ENCODE results near the gene TBC1D10A.

Gene TBC1D10A

DNA sequence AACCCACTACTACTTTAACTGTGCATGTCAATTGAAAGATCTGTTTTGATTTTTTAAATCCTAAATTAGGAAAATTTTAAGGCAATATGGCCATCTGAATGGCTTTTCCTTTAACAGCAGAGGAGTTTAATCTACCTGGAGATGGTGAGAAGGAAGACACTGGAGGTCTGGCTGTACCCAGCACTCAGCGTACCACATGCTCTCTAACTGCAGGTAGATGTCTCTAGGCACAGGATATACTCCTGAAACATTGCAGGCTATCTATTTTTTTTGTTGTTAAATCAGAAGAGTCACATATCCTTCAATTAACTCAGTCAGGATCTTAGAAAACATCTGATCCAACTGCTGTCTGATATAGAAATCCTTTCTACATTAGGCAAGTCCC lies 20.1 kb downstream of the TBC1D10A start:
- no peak overlapping the region for H3K9ac ChIP-seq (ENCODE audit: low read length)
- H3K36me3 ChIP-seq (ENCODE audit: control insufficient read depth, insufficient read depth, low read length, severe bottlenecking): peaks cover 20% of the 10 kb centered on the region
- no peak overlapping the region for H3K4me3 ChIP-seq (ENCODE audit: low read length)
- no peaks in the 10 kb centered on the region for H3K27me3 ChIP-seq (replicated peaks; ENCODE audit: control insufficient read depth, insufficient read depth, low read length)
- DNase-seq (ENCODE audit: low read depth): no peak
- peaks cover 96% of the 10 kb centered on the region for H3K4me1 ChIP-seq (ENCODE audit: control insufficient read depth, insufficient read depth, low read length)
- H3K9me3 ChIP-seq (ENCODE audit: control insufficient read depth, low read length): no peaks in the 10 kb centered on the region

DNA sequence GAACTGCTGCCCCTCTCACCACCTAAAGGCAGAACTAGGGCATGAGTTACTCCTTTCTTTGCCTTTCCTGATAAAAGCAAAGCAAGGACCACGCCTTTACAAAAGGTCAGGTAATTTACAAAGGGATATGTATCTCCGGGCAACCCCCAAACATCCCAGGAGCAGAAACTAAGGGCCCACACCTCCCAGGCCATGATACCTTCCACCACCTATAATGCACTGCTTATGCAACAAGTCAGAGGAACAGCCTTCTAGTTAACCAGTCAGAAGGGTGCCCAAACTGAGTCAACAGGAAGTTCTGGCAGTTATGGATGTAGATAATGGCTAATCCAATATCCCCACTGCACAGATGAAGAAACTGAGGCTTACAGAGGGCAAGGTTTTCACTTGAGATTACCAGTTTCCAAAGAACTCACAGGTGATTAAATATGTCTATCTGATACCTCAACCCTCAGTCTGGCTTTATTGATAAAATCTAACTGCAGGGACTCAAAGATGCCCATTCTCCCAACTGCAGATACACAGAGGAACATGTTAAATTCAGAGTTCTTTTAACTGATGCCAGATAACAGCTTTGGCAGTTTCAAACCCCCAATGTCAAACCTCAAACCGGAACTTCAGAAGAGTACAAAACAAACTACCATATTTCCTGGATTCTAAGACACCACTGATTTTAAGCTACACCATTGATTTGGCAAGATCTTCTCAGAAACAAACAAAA lies 20.7 kb downstream of the TBC1D10A start:
- Histone ChIP-seq H3K9me3 (ENCODE audit: control insufficient read depth, low read length) (no peaks in the 10 kb centered on the region), H3K4me1 (ENCODE audit: control insufficient read depth, insufficient read depth, low read length) (peaks cover 96% of the 10 kb centered on the region), H3K27me3 (replicated peaks; ENCODE audit: control insufficient read depth, insufficient read depth, low read length) (no peaks in the 10 kb centered on the region), H3K36me3 (ENCODE audit: control insufficient read depth, insufficient read depth, low read length, severe bottlenecking) (peaks cover 25% of the 10 kb centered on the region), H3K9ac (ENCODE audit: low read length) (peak overlapping the region; percentile 35), H3K4me3 (ENCODE audit: low read length) (no peak overlapping the region)
- no peak for DNase-seq (ENCODE audit: low read depth)

DNA sequence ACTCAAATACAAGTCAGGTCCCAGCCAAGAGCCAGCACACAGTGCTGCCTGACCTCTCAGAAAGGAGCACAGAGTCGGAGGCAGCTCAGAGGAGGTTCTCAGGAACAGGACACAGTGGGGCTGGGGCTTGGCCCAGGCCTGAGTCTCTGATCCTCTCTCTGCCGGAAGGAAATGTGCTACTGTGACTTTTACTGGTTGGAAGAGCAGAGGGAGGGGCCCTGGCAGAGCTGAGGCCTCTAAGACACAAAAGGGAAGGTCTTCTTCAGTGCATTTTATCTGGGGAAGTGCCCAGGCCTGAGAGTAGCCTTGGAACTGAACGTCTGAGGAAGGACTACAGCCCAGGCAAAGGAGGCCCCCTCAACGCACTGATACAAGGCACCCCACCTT lies 21.2 kb downstream of the TBC1D10A start:
- DNase-seq (ENCODE audit: low read depth): no peak
- Histone ChIP-seq H3K9me3 (ENCODE audit: control insufficient read depth, low read length) (no peaks in the 10 kb centered on the region), H3K9ac (ENCODE audit: low read length) (peak overlapping the region; percentile 35), H3K36me3 (ENCODE audit: control insufficient read depth, insufficient read depth, low read length, severe bottlenecking) (peaks cover 31% of the 10 kb centered on the region), H3K27me3 (replicated peaks; ENCODE audit: control insufficient read depth, insufficient read depth, low read length) (no peaks in the 10 kb centered on the region), H3K4me1 (ENCODE audit: control insufficient read depth, insufficient read depth, low read length) (peaks cover 91% of the 10 kb centered on the region), H3K4me3 (ENCODE audit: low read length) (no peak overlapping the region)

DNA sequence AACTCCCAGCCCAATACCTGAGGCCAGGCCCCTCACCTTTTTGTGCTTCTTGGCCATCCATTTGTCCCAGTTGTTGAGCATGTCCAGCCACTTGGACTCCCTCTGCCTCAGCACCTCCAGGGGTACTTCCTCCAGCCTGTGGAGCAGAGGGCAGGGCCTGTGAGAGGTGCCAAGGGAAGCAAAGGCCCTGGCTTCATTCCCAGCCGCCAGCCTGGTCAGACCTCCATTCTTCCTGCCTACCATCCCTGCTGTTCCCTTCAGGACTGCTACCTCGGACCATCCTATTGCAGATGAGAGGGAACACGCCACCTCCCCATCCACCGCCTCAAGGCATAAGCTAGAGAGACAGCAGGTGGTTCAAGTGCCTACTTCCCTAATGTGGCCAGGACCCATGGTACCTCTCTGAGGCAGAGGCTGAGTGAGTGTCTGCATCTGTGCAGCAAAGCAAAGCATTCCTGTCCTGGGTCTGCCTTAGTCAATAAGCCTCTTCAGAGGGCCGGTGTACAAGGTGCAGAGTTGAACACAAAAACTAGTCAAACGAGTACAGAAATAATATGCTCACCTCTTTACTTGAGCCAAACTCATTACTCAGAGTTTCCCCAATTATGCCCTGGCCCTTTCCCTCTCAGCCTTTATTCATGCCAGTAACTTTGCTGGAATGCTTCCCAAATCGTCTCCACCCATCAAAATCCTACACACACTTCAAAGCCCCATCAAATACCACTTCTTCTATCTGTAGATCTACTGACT lies 22.1 kb downstream of the TBC1D10A start:
- peak; percentile 56 for DNase-seq (ENCODE audit: low read depth)
- H3K9me3 ChIP-seq (ENCODE audit: control insufficient read depth, low read length): no peaks in the 10 kb centered on the region
- H3K9ac ChIP-seq (ENCODE audit: low read length): peak overlapping the region; percentile 35
- H3K4me3 ChIP-seq (ENCODE audit: low read length): peak overlapping the region; percentile 12
- peaks cover 39% of the 10 kb centered on the region for H3K36me3 ChIP-seq (ENCODE audit: control insufficient read depth, insufficient read depth, low read length, severe bottlenecking)
- H3K27me3 ChIP-seq (replicated peaks; ENCODE audit: control insufficient read depth, insufficient read depth, low read length): no peaks in the 10 kb centered on the region
- H3K4me1 ChIP-seq (ENCODE audit: control insufficient read depth, insufficient read depth, low read length): peaks cover 83% of the 10 kb centered on the region

DNA sequence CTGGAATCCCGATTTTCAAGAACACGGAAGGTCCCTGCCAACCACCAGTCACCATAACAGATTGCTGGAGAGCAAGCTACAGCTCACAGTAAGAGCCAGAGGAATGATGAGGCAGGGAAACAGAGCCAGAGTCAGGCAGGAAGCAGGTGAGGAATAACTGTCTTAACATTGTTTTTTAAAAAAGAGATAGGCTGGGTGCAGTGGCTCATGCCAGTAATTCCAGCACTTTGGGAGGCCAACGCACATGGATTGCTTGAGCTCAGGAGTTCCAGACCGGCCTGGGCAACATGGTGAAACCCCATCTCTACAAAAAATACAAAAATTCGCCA lies 24.0 kb downstream of the TBC1D10A start:
- H3K27me3 ChIP-seq (replicated peaks; ENCODE audit: control insufficient read depth, insufficient read depth, low read length): no peaks in the 10 kb centered on the region
- H3K4me1 ChIP-seq (ENCODE audit: control insufficient read depth, insufficient read depth, low read length): peaks cover 65% of the 10 kb centered on the region
- no peaks in the 10 kb centered on the region for H3K9me3 ChIP-seq (ENCODE audit: control insufficient read depth, low read length)
- no peak overlapping the region for H3K4me3 ChIP-seq (ENCODE audit: low read length)
- peaks cover 56% of the 10 kb centered on the region for H3K36me3 ChIP-seq (ENCODE audit: control insufficient read depth, insufficient read depth, low read length, severe bottlenecking)
- no peak for DNase-seq (ENCODE audit: low read depth)
- peak overlapping the region; percentile 25 for H3K9ac ChIP-seq (ENCODE audit: low read length)

DNA sequence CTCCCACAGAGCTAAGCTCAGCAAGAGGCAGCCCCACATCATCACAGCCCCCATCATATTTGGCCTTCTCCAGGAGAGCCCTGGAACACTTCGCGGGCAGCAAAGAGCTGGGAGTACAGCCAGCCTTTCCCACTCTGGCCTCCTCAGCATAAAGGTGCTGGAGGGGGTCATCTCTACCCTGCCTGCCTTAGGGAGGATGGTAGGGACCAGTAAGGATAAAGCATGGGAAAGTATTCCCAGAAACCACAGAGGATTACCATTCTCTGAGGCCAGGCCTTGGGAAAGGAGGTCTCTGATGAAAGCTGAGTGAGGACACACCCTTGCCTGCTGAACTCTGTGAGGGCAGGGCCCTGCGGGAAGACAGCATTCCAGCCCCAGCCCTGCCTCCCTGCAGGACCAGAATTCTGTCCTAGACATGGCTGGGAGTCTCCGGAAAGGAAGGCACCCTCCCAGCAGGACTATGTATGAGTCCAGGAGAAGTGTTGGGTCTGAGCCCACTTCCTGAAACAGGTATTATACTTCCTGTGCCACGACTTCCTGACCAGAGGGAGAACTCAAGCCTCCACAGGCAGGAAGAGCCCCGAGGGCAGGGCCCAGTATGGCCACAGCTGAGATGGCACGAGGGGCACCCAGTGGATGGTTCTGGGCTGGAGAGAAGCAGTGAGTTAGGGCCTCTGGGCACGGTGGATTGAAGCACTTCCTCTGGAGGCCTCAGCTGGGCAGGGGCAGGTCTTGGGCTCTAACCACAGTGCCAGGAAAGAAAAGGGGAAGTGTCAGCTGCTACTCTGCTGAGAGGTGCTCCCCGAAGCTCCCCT lies 24.5 kb downstream of the TBC1D10A start:
- peaks cover 62% of the 10 kb centered on the region for H3K36me3 ChIP-seq (ENCODE audit: control insufficient read depth, insufficient read depth, low read length, severe bottlenecking)
- H3K4me1 ChIP-seq (ENCODE audit: control insufficient read depth, insufficient read depth, low read length): peaks cover 62% of the 10 kb centered on the region
- H3K4me3 ChIP-seq (ENCODE audit: low read length): peak overlapping the region; percentile 14
- H3K9ac ChIP-seq (ENCODE audit: low read length): peak overlapping the region; percentile 32
- H3K9me3 ChIP-seq (ENCODE audit: control insufficient read depth, low read length): no peaks in the 10 kb centered on the region
- no peaks in the 10 kb centered on the region for H3K27me3 ChIP-seq (replicated peaks; ENCODE audit: control insufficient read depth, insufficient read depth, low read length)
- peak; percentile 92 for DNase-seq (ENCODE audit: low read depth)

DNA sequence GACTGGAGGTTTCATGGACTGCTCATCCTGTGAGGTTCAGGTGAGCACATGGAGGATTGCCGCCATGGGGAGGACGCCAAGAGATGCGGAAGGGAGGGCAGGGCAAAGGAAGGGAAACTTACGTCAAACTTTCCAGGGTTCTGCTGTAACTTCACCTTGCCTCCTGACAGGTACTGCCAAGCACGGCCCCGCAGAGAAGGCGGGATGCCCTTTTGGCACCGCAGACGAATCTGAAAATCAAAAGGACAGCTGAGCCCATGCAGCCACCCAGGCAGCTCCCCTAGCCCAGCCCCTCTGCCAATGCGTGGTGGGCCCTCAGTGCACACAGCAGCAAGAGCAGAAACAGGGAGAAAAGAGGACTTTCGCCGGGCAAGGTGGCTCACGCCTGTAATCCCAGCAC lies 27.4 kb downstream of the TBC1D10A start:
- Histone ChIP-seq H3K9ac (ENCODE audit: low read length) (no peak overlapping the region), H3K4me1 (ENCODE audit: control insufficient read depth, insufficient read depth, low read length) (peaks cover 33% of the 10 kb centered on the region), H3K9me3 (ENCODE audit: control insufficient read depth, low read length) (no peaks in the 10 kb centered on the region), H3K27me3 (replicated peaks; ENCODE audit: control insufficient read depth, insufficient read depth, low read length) (no peaks in the 10 kb centered on the region), H3K36me3 (ENCODE audit: control insufficient read depth, insufficient read depth, low read length, severe bottlenecking) (peaks cover 91% of the 10 kb centered on the region), H3K4me3 (ENCODE audit: low read length) (no peak overlapping the region)
- no peak for DNase-seq (ENCODE audit: low read depth)

DNA sequence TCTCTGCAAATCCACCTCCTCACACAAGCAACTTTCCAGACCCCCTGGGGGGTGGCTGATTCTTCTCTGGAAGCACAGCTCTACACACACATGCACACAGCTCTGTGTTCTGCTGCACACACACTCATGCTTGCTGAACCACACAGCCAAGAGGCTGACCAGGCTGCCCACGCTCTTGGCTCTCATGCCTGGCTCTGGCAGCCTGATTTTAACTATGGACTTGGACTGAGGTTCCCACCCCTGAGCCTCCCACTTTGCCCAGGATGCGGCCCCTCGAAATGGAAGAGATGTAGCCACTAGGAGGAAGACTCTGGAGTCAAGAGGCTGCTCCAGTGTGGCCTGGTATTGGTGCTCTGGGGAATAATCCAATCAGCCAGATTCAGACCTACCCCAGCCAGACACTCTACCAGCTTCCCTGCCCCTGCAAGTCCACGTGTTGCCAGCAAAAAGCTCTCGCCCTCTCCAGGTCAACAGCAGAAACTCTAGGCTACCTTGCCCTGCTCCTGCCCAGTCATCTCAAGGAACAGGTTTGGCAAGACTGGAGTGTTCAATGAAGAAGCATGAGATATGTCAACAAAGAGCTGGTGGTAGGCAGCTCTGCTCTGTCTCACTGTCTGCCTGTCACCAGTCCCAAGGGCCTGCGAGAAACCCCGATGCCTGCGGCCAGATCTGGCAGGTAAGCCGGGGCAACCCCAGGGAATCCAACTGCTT lies 28.6 kb downstream of the TBC1D10A start:
- Histone ChIP-seq H3K27me3 (replicated peaks; ENCODE audit: control insufficient read depth, insufficient read depth, low read length) (no peaks in the 10 kb centered on the region), H3K4me3 (ENCODE audit: low read length) (no peak overlapping the region), H3K4me1 (ENCODE audit: control insufficient read depth, insufficient read depth, low read length) (peaks cover 22% of the 10 kb centered on the region), H3K9ac (ENCODE audit: low read length) (no peak overlapping the region), H3K36me3 (ENCODE audit: control insufficient read depth, insufficient read depth, low read length, severe bottlenecking) (peaks cover 91% of the 10 kb centered on the region), H3K9me3 (ENCODE audit: control insufficient read depth, low read length) (no peaks in the 10 kb centered on the region)
- no peak for DNase-seq (ENCODE audit: low read depth)

DNA sequence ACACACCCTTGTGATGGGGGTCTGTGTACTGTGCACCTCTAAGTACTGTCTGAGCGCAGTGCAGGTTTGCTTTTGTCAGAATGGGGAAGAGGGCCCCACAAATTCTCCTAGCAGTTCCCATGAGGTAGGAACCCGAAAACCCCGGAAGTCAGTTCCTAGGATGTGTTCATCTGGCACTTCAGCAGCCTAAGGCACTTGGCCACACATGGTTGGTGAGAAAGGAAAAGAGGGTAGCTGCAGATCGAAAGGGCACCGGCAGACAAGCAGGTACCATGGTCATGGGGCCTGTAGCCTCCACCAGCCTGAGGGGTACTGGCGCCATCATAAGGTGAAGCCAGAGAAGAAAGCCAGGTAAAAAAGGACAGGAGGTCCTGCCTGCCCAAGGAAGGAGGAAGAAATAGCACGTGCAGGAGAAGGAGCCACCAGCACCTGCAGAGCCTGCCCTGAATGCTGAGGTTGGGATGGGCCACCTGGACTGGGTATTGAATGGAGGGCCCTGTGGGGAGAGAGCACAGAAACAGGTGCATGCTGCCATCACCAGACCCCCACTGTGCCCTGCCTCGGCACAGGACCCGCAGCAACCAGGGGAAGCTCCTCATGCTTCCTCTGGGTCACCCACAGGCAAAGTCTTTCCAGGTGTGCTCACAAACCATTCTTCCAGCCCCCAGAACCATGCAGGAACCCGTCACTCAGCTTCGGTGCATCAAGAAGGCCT lies 29.3 kb downstream of the TBC1D10A start:
- peaks cover 92% of the 10 kb centered on the region for H3K36me3 ChIP-seq (ENCODE audit: control insufficient read depth, insufficient read depth, low read length, severe bottlenecking)
- no peak overlapping the region for H3K4me3 ChIP-seq (ENCODE audit: low read length)
- H3K27me3 ChIP-seq (replicated peaks; ENCODE audit: control insufficient read depth, insufficient read depth, low read length): no peaks in the 10 kb centered on the region
- H3K9me3 ChIP-seq (ENCODE audit: control insufficient read depth, low read length): no peaks in the 10 kb centered on the region
- H3K9ac ChIP-seq (ENCODE audit: low read length): no peak overlapping the region
- DNase-seq (ENCODE audit: low read depth): no peak
- peaks cover 14% of the 10 kb centered on the region for H3K4me1 ChIP-seq (ENCODE audit: control insufficient read depth, insufficient read depth, low read length)

DNA sequence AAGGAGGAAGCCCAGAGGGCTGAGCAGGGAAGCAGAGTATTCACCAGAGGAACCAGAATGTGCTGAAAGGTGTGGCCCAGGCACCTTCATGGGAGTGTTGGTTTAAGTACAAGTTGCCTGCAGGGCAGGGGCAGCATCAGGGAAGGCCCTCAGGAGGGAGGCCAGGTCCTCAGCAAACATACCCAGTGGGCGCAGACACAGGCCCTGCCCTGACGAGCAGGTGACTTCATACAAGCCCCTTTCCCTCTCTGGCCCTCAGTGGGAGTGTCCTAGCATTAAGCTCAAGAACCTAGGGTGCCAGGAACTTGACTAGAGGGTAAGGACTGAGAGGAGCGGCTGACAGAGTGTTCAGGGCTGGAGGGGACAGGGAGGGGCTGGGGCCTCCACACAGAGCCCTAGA lies 29.9 kb downstream of the TBC1D10A start:
- H3K36me3 ChIP-seq (ENCODE audit: control insufficient read depth, insufficient read depth, low read length, severe bottlenecking): peaks cover 98% of the 10 kb centered on the region

More for the DNA sequence above, 29.9 kb downstream of the TBC1D10A start:
- DNase-seq (ENCODE audit: low read depth): no peak
- Histone ChIP-seq H3K9me3 (ENCODE audit: control insufficient read depth, low read length) (no peaks in the 10 kb centered on the region), H3K9ac (ENCODE audit: low read length) (no peak overlapping the region), H3K27me3 (replicated peaks; ENCODE audit: control insufficient read depth, insufficient read depth, low read length) (no peaks in the 10 kb centered on the region), H3K4me1 (ENCODE audit: control insufficient read depth, insufficient read depth, low read length) (peaks cover 8% of the 10 kb centered on the region), H3K4me3 (ENCODE audit: low read length) (no peak overlapping the region)

All from adipocyte (in vitro differentiated cells).